Astrocyte (in vitro differentiated cells and primary cell): ENCODE data around the gene TMEM238.

ENCODE experiments used
- EZH2 ChIP-seq: IDR thresholded peaks from 2 replicates; pipeline ENCODE4 v1.6.1; 2012; ENCODE audit warnings: mild to moderate bottlenecking, low read length, inconsistent platforms; ENCODE audit not compliant: insufficient read depth
- TF ChIP-seq, protein P1 (sequence below): IDR thresholded peaks from 2 replicates; pipeline ENCODE4 v1.5.1; 2011; ENCODE audit warnings: low read depth, mild to moderate bottlenecking, inconsistent platforms, low read length, moderate library complexity; ENCODE audit not compliant: insufficient read depth

DNA sequence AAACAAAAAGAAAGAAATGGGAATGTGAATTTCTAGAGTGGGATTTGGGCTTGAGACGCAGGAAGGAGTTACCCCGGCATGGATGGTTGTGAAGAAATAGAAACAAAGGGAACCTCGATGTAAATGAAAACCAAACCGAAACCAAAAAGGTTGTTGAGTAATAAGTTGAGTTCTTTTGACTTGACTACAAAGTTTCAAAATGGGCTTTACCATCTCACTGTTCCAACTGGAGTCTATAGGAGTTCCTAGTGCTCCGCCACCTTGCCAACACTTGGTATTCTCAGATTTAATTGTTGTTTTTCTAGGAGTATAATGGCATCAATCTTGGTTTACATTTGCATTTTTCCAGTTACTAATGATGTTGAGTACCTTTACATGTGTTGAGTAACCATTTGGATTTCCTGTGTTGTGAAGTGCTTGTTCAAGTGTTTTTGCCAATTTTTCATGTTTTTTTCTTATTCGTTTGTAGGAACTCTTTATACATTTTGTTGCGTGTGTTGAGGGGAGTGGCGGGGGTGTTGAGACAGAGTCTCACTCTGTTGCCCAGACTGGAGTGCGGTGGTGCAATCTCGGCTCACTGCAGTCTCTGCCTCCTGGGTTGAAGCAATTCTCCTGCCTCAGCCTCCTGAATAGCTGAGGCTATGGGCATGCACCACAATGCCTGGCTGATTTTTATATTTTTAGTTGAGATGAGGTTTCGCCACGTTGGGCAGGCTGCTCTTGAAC, 14.3 kb upstream of the TMEM238 start:
- TF ChIP-seq, protein P1, sequence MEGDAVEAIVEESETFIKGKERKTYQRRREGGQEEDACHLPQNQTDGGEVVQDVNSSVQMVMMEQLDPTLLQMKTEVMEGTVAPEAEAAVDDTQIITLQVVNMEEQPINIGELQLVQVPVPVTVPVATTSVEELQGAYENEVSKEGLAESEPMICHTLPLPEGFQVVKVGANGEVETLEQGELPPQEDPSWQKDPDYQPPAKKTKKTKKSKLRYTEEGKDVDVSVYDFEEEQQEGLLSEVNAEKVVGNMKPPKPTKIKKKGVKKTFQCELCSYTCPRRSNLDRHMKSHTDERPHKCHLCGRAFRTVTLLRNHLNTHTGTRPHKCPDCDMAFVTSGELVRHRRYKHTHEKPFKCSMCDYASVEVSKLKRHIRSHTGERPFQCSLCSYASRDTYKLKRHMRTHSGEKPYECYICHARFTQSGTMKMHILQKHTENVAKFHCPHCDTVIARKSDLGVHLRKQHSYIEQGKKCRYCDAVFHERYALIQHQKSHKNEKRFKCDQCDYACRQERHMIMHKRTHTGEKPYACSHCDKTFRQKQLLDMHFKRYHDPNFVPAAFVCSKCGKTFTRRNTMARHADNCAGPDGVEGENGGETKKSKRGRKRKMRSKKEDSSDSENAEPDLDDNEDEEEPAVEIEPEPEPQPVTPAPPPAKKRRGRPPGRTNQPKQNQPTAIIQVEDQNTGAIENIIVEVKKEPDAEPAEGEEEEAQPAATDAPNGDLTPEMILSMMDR, result no peak
- no peak for TF ChIP-seq EZH2
